OCI-LY3 (cell line): ENCODE data around the gene REL.

ENCODE experiments used
- EZH2phosphoT487 ChIP-seq: fragments of 200-600 bp; shearing (Covaris generic); IDR thresholded peaks from 2 replicates; pipeline ENCODE4 v1.6.1; 2018; ENCODE audit warnings: antibody characterized with exemption, mixed run types, low read depth
- TF ChIP-seq, protein P1 (sequence below): fragments of 200-600, 300-600 bp; sonication (generic); IDR thresholded peaks from 2 replicates; pipeline ENCODE4 v1.5.1; 2014; ENCODE audit warnings: antibody characterized with exemption, low read length, low read depth

DNA sequence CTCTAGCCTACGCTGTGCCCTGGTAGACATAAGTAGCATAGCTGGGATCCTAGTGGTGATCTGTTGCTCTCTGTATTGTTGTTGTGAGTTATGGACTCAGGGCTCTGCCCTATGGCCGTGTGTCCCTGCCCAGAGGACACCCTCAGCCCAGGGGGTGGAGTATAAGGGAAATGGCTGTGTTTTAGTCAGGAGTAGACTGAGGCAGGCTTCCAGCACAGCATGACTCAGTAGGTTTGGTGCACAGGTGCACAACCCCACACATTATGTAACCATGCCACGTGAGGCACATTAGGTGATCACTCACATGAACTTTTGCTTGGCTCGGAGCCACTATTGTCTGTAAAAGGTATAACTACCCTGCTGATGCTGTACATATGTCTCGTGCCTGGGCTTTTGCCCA lies 76.3 kb downstream of the REL start:
- TF ChIP-seq, protein P1, sequence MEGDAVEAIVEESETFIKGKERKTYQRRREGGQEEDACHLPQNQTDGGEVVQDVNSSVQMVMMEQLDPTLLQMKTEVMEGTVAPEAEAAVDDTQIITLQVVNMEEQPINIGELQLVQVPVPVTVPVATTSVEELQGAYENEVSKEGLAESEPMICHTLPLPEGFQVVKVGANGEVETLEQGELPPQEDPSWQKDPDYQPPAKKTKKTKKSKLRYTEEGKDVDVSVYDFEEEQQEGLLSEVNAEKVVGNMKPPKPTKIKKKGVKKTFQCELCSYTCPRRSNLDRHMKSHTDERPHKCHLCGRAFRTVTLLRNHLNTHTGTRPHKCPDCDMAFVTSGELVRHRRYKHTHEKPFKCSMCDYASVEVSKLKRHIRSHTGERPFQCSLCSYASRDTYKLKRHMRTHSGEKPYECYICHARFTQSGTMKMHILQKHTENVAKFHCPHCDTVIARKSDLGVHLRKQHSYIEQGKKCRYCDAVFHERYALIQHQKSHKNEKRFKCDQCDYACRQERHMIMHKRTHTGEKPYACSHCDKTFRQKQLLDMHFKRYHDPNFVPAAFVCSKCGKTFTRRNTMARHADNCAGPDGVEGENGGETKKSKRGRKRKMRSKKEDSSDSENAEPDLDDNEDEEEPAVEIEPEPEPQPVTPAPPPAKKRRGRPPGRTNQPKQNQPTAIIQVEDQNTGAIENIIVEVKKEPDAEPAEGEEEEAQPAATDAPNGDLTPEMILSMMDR, result no peak
- no peak for TF ChIP-seq EZH2phosphoT487
